ENCODE results near the gene HRH2. TPM values are rescaled to one million over a fixed set of nuclear protein-coding genes. Genes with fewer than 3 reads are reported as not detected.
"Not testable (repeated sequence)": the region's sequence is repeated elsewhere in the genome, so short reads cannot be mapped to it uniquely, and the experiment has no call there.

HRH2 gene
- polyA plus RNA-seq, 1 donor, result 2.1 TPM

DNA sequence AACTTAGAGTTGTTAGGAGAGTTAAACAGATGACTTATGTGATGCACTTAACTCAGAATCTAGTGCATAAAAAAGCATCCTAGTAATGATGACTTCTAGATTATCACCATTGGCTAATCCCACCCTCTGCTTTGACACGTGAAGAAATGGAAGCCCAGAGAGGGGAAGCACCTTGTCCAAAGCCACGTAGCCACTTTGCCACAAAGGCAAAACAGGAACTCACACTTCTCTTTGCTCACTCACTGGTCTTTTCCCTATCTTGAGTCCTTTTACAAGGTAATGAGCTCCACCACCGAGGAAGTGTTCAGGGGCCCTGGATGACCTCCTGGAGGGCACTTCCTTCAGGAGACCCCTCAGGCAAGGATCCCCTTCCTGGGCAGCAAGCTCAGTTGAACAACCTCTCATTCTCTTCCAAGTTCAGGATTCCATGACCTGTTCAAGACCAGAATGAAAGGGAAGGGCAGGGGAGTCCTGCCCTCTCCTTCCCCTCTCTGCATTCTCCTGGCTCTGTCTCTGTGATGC is 89.7 kb downstream of the HRH2 start:
- Histone ChIP-seq H3K9me3 (ENCODE audit: control insufficient read depth, low read depth, low read length) (no peaks in the 10 kb centered on the region), H3K36me3 (ENCODE audit: control insufficient read depth, insufficient read depth, low read length) (no peaks in the 10 kb centered on the region), H3K27ac (ENCODE audit: low read length) (no peak overlapping the region), H3K4me3 (ENCODE audit: low read length) (no peak overlapping the region), H3K4me1 (ENCODE audit: control insufficient read depth, insufficient read depth, low read length) (no peaks in the 10 kb centered on the region), H3K27me3 (ENCODE audit: control insufficient read depth, insufficient read depth, low read length) (peaks cover 11% of the 10 kb centered on the region)
- DNase-seq, result no peak
- WGBS (ENCODE audit: insufficient coverage, low lambda C conversion rate), result no CpG with 5 or more reads among the region's 3 CpGs

DNA sequence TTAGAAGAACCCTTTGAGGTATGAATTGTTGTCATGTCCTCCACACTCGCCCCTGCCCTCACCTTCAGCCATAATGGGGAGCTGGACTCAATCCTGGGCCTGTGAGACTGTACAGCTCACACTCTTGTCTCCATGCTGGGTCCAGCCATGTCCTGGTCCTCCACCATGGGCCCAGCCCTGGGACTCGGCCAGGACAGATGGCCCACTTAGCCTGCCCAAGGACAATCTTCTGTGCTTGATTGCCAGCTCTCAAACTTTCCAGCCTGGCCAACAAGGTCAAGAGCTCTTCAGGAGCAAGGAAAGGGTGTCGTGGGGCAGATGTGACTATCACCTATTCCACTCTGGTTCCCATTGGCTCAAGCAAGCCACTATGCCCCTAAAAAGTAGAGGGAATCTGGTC is 90.8 kb downstream of the HRH2 start:
- Histone ChIP-seq H3K36me3 (ENCODE audit: control insufficient read depth, insufficient read depth, low read length) (no peaks in the 10 kb centered on the region), H3K4me3 (ENCODE audit: low read length) (no peak overlapping the region), H3K27me3 (ENCODE audit: control insufficient read depth, insufficient read depth, low read length) (peaks cover 11% of the 10 kb centered on the region), H3K27ac (ENCODE audit: low read length) (no peak overlapping the region), H3K4me1 (ENCODE audit: control insufficient read depth, insufficient read depth, low read length) (no peaks in the 10 kb centered on the region), H3K9me3 (ENCODE audit: control insufficient read depth, low read depth, low read length) (no peaks in the 10 kb centered on the region)
- DNase-seq, result no peak
- no CpG with 5 or more reads among the region's 3 CpGs for whole genome bisulfite sequencing (ENCODE audit: insufficient coverage, low lambda C conversion rate)

DNA sequence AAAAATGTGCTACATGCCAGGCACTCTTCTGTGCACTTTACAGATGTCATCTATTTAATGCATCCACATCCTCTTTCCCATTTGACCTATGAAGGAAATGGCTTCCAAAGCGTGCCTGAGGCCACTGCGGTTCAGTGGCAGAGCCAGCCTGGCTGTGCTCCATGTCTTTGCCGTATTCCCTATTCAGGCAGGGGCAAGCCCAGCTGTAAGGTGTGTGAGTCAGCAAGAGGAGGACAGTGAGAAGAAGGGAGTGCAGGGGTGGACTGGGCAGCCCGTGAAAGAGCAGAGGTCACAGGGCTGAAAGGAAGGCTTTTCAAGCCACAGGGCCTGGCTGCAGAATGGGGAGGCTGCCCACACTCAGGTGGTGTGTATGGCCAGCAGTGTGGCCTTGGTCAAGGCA is 91.7 kb downstream of the HRH2 start:
- Histone ChIP-seq H3K27me3 (ENCODE audit: control insufficient read depth, insufficient read depth, low read length) (peaks cover 11% of the 10 kb centered on the region), H3K27ac (ENCODE audit: low read length) (no peak overlapping the region), H3K4me1 (ENCODE audit: control insufficient read depth, insufficient read depth, low read length) (no peaks in the 10 kb centered on the region), H3K9me3 (ENCODE audit: control insufficient read depth, low read depth, low read length) (no peaks in the 10 kb centered on the region), H3K36me3 (ENCODE audit: control insufficient read depth, insufficient read depth, low read length) (no peaks in the 10 kb centered on the region), H3K4me3 (ENCODE audit: low read length) (no peak overlapping the region)
- DNase-seq, result no peak
- WGBS (ENCODE audit: insufficient coverage, low lambda C conversion rate), result no CpG with 5 or more reads among the region's 4 CpGs

DNA sequence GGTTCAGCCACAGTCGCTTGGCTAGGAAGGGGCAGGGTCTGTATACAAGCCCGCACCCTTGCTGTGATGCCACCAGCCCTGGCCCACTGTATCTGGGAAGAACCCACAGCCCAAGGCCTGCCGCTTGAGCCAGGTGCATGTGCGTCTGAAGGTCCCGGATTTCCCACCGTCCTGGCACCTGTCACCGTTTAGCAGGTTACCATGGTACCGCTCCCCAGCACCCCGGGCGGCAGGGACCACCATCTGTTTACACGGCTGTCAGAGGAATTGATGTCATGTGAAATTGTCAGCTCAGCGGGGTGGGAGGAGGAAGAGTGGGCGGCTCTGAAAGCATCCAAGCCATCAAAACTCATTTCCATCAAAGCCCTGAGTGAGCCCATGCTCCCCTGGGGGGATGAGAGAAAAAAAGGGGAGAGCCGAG is 92.7 kb downstream of the HRH2 start:
- Histone ChIP-seq H3K4me3 (ENCODE audit: low read length) (no peak overlapping the region), H3K27ac (ENCODE audit: low read length) (no peak overlapping the region), H3K9me3 (ENCODE audit: control insufficient read depth, low read depth, low read length) (no peaks in the 10 kb centered on the region), H3K36me3 (ENCODE audit: control insufficient read depth, insufficient read depth, low read length) (no peaks in the 10 kb centered on the region), H3K4me1 (ENCODE audit: control insufficient read depth, insufficient read depth, low read length) (no peaks in the 10 kb centered on the region), H3K27me3 (ENCODE audit: control insufficient read depth, insufficient read depth, low read length) (peaks cover 11% of the 10 kb centered on the region)
- no CpG with 5 or more reads among the region's 14 CpGs for WGBS (ENCODE audit: insufficient coverage, low lambda C conversion rate)
- DNase-seq, result no peak

DNA sequence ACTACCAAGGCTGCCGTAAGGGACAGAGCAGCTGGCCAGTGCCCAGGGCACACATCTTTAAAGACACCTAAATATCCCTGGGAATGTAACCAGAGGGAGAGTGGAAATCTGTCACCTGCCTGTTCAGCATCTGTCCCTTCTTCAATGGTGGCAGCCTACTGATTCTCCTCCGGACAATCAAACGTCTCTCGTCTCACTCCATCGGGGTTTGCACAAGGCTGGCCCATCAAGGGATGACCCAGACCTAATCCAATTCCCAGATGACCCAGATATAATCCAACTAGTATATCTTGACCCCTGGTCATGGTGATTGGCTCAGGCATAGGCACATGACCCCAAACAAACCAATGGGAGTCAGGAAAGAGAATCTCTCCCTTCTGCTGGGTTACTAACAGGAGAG is 93.5 kb downstream of the HRH2 start:
- no peaks in the 10 kb centered on the region for H3K9me3 ChIP-seq (ENCODE audit: control insufficient read depth, low read depth, low read length)
- H3K4me3 ChIP-seq (ENCODE audit: low read length), result no peak overlapping the region
- 95% methylated on average over 4 of the region's 5 CpGs for WGBS (ENCODE audit: insufficient coverage, low lambda C conversion rate)
- H3K36me3 ChIP-seq (ENCODE audit: control insufficient read depth, insufficient read depth, low read length), result no peaks in the 10 kb centered on the region
- H3K4me1 ChIP-seq (ENCODE audit: control insufficient read depth, insufficient read depth, low read length), result no peaks in the 10 kb centered on the region
- peaks cover 11% of the 10 kb centered on the region for H3K27me3 ChIP-seq (ENCODE audit: control insufficient read depth, insufficient read depth, low read length)
- H3K27ac ChIP-seq (ENCODE audit: low read length), result no peak overlapping the region
- DNase-seq, result no peak

DNA sequence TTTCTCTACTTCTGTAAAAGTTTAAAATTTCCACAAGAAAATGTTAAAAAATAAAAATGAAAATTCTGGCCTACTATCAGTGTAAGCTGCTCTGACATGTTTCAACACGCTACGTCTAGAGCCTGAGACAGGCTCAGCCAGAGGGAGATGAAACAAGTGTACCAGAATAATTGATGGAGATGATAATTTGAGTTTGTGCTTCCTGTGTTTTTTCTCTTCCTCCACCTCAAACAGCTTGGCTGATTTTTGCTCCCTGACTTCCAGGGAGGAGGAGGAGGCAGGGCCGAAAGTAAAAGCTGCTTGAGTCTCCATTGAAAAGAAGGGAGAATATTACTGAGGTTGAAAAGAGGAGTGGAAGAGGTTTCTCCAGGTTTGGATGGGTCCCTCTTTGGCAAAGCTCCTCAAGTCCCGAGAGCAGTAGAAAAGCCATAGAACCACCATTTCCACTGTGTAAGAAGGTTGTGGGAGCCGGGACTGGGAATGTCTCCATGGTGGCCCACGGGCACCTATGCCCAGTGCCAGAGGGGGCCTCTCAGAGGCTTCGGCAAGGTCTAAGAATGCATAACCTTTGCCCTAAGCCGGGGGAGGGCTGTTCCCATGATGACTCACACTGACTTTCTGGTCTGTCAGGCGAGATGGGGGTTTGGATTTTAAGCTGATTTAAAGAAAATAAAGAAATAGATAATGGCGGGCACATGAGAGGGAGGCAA is 95.1 kb downstream of the HRH2 start:
- WGBS (ENCODE audit: insufficient coverage, low lambda C conversion rate), result 94% methylated on average over 2 of the region's 10 CpGs
- Histone ChIP-seq H3K4me3 (ENCODE audit: low read length) (no peak overlapping the region), H3K4me1 (ENCODE audit: control insufficient read depth, insufficient read depth, low read length) (no peaks in the 10 kb centered on the region), H3K36me3 (ENCODE audit: control insufficient read depth, insufficient read depth, low read length) (no peaks in the 10 kb centered on the region), H3K27me3 (ENCODE audit: control insufficient read depth, insufficient read depth, low read length) (peaks cover 14% of the 10 kb centered on the region), H3K9me3 (ENCODE audit: control insufficient read depth, low read depth, low read length) (no peaks in the 10 kb centered on the region), H3K27ac (ENCODE audit: low read length) (no peak overlapping the region)
- DNase-seq, result no peak

DNA sequence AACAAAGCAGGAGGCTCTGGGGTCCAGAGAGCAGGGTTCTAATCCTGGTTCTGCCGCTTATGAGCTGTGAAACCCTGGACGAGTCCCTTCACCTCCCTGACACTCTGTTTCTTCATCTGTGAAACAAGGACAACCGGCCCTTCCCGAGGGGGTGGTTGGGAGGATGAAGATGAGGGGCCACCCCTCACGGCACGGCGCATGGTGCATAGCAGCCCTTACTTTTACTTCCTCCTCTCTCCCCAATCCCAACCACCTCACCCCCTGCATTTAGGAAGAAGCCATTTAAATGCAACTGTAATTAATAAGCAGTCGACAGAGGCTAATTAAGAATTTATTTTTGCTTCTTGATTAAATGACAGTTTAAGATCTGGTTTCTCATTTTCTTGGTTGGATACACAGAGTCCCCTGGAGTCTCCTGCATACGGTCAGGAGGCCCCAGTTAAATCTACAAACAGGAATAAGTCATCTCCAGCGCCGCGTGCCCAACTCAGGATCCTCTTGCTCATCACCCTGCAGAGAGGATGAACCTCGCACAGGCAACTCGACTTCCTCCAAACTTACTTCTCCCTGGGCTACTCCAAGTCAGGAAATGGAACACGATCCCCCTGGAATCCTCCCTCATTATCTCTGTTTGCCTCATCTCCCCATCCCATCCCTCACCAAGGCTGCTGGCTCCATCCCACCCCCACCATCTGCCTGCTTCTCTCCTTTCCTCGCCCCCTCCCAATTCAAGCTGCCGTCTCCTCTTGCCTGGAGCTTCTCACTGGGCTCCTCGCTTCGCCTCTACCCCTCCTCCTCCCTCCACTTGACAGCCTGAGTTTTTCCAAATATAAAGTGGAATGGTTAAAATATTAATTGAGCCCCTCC is 95.9 kb downstream of the HRH2 start:
- WGBS (ENCODE audit: insufficient coverage, low lambda C conversion rate), result 70% methylated on average over 2 of the region's 19 CpGs
- H3K9me3 ChIP-seq (ENCODE audit: control insufficient read depth, low read depth, low read length), result no peaks in the 10 kb centered on the region
- H3K4me3 ChIP-seq (ENCODE audit: low read length), result no peak overlapping the region
- peaks cover 14% of the 10 kb centered on the region for H3K27me3 ChIP-seq (ENCODE audit: control insufficient read depth, insufficient read depth, low read length)
- no peak overlapping the region for H3K27ac ChIP-seq (ENCODE audit: low read length)
- no peak for DNase-seq
- H3K36me3 ChIP-seq (ENCODE audit: control insufficient read depth, insufficient read depth, low read length), result no peaks in the 10 kb centered on the region
- no peaks in the 10 kb centered on the region for H3K4me1 ChIP-seq (ENCODE audit: control insufficient read depth, insufficient read depth, low read length)

DNA sequence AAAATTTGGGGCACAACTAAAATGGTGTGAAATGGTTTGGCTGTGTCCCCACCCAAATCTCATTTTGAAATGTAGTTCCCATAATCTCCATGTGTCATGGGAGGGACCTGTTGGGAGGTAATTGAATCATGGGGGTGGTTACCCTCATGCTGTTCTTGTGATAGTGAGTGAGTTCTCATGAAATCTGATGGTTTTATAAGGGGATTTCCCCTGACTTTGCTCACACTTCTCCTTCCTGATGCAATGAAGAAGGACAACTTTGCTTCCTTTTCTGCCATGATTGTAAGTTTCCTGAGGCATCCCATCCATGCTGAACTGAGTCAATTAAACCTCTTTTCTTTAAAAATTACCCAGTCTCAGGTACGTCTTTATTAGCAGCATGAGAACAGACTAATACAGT is 102.1 kb downstream of the HRH2 start:
- not testable (repeated sequence) for H3K4me3 ChIP-seq (ENCODE audit: low read length); H3K27ac ChIP-seq (ENCODE audit: low read length); H3K27me3 ChIP-seq (ENCODE audit: control insufficient read depth, insufficient read depth, low read length); H3K9me3 ChIP-seq (ENCODE audit: control insufficient read depth, low read depth, low read length); H3K4me1 ChIP-seq (ENCODE audit: control insufficient read depth, insufficient read depth, low read length); H3K36me3 ChIP-seq (ENCODE audit: control insufficient read depth, insufficient read depth, low read length); DNase-seq
- no CpG with 5 or more reads among the region's 1 CpG for WGBS (ENCODE audit: insufficient coverage, low lambda C conversion rate)

Other genes with a start within 250 kb of the HRH2 start
- 0.04 TPM for gene DRD1, start 213.9 kb upstream of the HRH2 start, polyA plus RNA-seq
- 35.2 TPM for gene SFXN1, start 179.5 kb upstream of the HRH2 start, polyA plus RNA-seq
- gene CPLX2, start 213.5 kb downstream of the HRH2 start, polyA plus RNA-seq, result 4.9 TPM